ENCODE measurements around the gene ASNSD1.

ASNSD1 gene

DNA sequence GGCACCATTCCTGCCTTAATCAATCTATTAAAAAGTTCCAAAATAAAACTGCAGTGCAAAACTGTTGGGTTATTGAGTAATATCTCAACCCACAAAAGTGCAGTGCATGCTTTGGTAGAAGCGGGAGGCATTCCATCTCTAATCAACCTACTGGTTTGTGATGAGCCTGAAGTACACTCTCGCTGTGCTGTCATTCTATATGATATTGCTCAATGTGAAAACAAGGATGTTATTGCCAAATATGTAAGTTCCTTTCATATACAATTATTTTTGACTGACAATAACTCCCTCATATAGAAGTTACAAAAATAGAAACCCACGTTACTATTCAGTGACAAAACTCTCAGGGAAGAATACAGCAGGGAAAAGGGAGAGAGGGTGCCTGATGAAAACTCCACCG, 58.3 kb downstream of the ASNSD1 start:
- no peak for TF ChIP-seq CTCF (IDR thresholded peaks at IDR 0.05; ENCODE audit: borderline replicate concordance, insufficient read depth, low read depth, low read length)
- no peak overlapping the region for H3K4me3 ChIP-seq (ENCODE audit: low read depth, low read length)

Data from GM12875 (cell line).